SK-N-SH (cell line): Measurements from ENCODE around the gene GTPBP3. TPM values are rescaled to one million over a fixed set of nuclear protein-coding genes. Genes with fewer than 3 reads are reported as not detected.

Experiments
- CTCF ChIA-PET: fragments of 300-600, 350-600 bp; formaldehyde crosslinking; extraction: SDS; loops from one replicate; lab custom pipeline; 2021; lab: Yijun Ruan, JAX
- POLR2A ChIA-PET: fragments of 350-600 bp; sonication (Branson Sonifier 250); formaldehyde crosslinking; extraction: SDS; loops from one replicate; lab custom pipeline; 2020; ENCODE audit warnings: antibody characterized with exemption, inconsistent platforms; lab: Yijun Ruan, JAX
- DNase-seq: peaks from one replicate; pipeline ENCODE4 v3.0.0; 2012
- H2AFZ ChIP-seq: fragments of 200-600 bp; sonication (generic); 2 replicates; pipeline ENCODE4 v1.8.1; 2016; ENCODE audit warnings: antibody characterized with exemption, mild to moderate bottlenecking, low read depth
- H3F3A ChIP-seq: fragments of 200-600 bp; sonication (generic); replicated peaks from 2 replicates; pipeline ENCODE3; 2016; ENCODE audit warnings: antibody characterized with exemption, mild to moderate bottlenecking; ENCODE audit not compliant: insufficient read depth
- H3K27ac ChIP-seq, 2 experiments: fragments of 200-500 bp in 1 of 2; fragments of 200-600 bp in 1 of 2; sonication (Bioruptor generic) in 1 of 2; sonication (generic), shearing (Covaris generic) in 1 of 2; 2 replicates each; pipeline versions ENCODE4 v1.5.1 to v1.6.1; 2014 to 2016; ENCODE audit warnings: low read depth in 2 of 2, inconsistent platforms in 1 of 2, low read length in 1 of 2, mild to moderate bottlenecking in 1 of 2, mixed read lengths in 1 of 2
- H3K27me3 ChIP-seq: fragments of 200-600 bp; sonication (generic), shearing (Covaris generic); 2 replicates; pipeline ENCODE4 v1.6.1; 2016; ENCODE audit warnings: mixed run types; ENCODE audit not compliant: insufficient read depth
- H3K36me3 ChIP-seq, 2 experiments: fragments of 200-500 bp in 1 of 2; fragments of 200-600 bp in 1 of 2; sonication (Bioruptor generic) in 1 of 2; sonication (generic) in 1 of 2; replicated peaks in 1 of 2; 2 replicates each; pipeline versions ENCODE3 to v1.5.1; 2014 to 2016; ENCODE audit warnings: low read length in 1 of 2, mild to moderate bottlenecking in 1 of 2; ENCODE audit not compliant: insufficient read depth in 2 of 2, control insufficient read depth in 1 of 2
- H3K4me1 ChIP-seq, 2 experiments: fragments of 200-500 bp in 1 of 2; fragments of 200-600 bp in 1 of 2; sonication (Bioruptor generic) in 1 of 2; sonication (generic), shearing (Covaris generic) in 1 of 2; 2 replicates each; pipeline versions ENCODE4 v1.5.1 to v1.6.1; 2014 to 2016; ENCODE audit warnings: low read depth in 1 of 2, low read length in 1 of 2, mixed run types in 1 of 2; ENCODE audit not compliant: insufficient read depth in 2 of 2, control insufficient read depth in 1 of 2
- H3K4me2 ChIP-seq: fragments of 200-600 bp; sonication (generic), shearing (Covaris generic); 2 replicates; pipeline ENCODE4 v1.6.1; 2017; ENCODE audit warnings: mixed run types
- H3K4me3 ChIP-seq, 2 experiments: fragments of 200-500 bp in 1 of 2; fragments of 200-600 bp in 1 of 2; sonication (Bioruptor generic) in 1 of 2; sonication (generic), shearing (Covaris generic) in 1 of 2; 2 replicates each; pipeline versions ENCODE4 v1.5.1 to v1.8.1; 2014 to 2016; ENCODE audit warnings: low read depth in 2 of 2, inconsistent platforms in 1 of 2, low read length in 1 of 2, mild to moderate bottlenecking in 1 of 2, mixed read lengths in 1 of 2, moderate library complexity in 1 of 2
- H3K79me2 ChIP-seq: fragments of 200-600 bp; sonication (generic); 2 replicates; pipeline ENCODE4 v1.8.1; 2017; ENCODE audit warnings: mild to moderate bottlenecking; ENCODE audit not compliant: insufficient read depth
- H3K9ac ChIP-seq: fragments of 200-600 bp; sonication (generic); 2 replicates; pipeline ENCODE4 v1.6.1; 2017; ENCODE audit warnings: mixed run types
- H3K9me2 ChIP-seq: fragments of 200-600 bp; sonication (generic); 2 replicates; pipeline ENCODE4 v1.6.1; 2017; ENCODE audit warnings: mixed run types
- H3K9me3 ChIP-seq: fragments of 200-600 bp; sonication (generic); 2 replicates; pipeline ENCODE4 v1.6.1; 2017; ENCODE audit warnings: mixed run types, mild to moderate bottlenecking, moderate library complexity
- H4K20me1 ChIP-seq: fragments of 200-600 bp; sonication (generic); 2 replicates; pipeline ENCODE4 v1.6.1; 2017; ENCODE audit warnings: mild to moderate bottlenecking, mixed run types; ENCODE audit not compliant: insufficient read depth
- CHD2 ChIP-seq: fragments of 150-350 bp; IDR thresholded peaks from 2 replicates; pipeline ENCODE4 v1.6.1; 2018; ENCODE audit warnings: low read length; ENCODE audit not compliant: partially characterized antibody
- ELF1 ChIP-seq: IDR thresholded peaks from 2 replicates; pipeline ENCODE4 v1.4.0; 2012
- EP300 ChIP-seq, 2 experiments: IDR thresholded peaks; 2 replicates each; pipeline versions ENCODE4 v1.4.0 to v1.6.1; 2012; ENCODE audit warnings: borderline replicate concordance in 1 of 2, low read depth in 1 of 2, low read length in 1 of 2
- FOSL2 ChIP-seq: IDR thresholded peaks from 2 replicates; pipeline ENCODE4 v1.4.0; 2012; ENCODE audit warnings: low read depth, mild to moderate bottlenecking, moderate library complexity, borderline replicate concordance
- FOXM1 ChIP-seq: IDR thresholded peaks from 2 replicates; pipeline ENCODE4 v1.4.0; 2012; ENCODE audit warnings: low read depth, mild to moderate bottlenecking
- JUND ChIP-seq: IDR thresholded peaks from 2 replicates; pipeline ENCODE4 v1.4.0; 2012
- NFIC ChIP-seq: IDR thresholded peaks from 2 replicates; pipeline ENCODE4 v1.4.0; 2012; ENCODE audit warnings: borderline replicate concordance
- NRF1 ChIP-seq: IDR thresholded peaks from 2 replicates; pipeline ENCODE4 v1.6.1; 2012; ENCODE audit warnings: low read depth, mild to moderate bottlenecking, low read length
- POLR2AphosphoS5 ChIP-seq: IDR thresholded peaks from 2 replicates; pipeline ENCODE4 v1.6.1; 2012; ENCODE audit warnings: low read depth, low read length
- RAD21 ChIP-seq: IDR thresholded peaks from 2 replicates; pipeline ENCODE4 v1.6.1; 2012; ENCODE audit warnings: mild to moderate bottlenecking, low read length
- RCOR1 ChIP-seq: fragments of 150-350 bp; IDR thresholded peaks from 2 replicates; pipeline ENCODE4 v1.6.1; 2017; ENCODE audit warnings: antibody characterized with exemption, low read length
- RFX5 ChIP-seq: IDR thresholded peaks from 2 replicates; pipeline ENCODE4 v1.6.1; 2012; ENCODE audit warnings: mild to moderate bottlenecking, improper control_type of control experiment, low read length
- SIN3A ChIP-seq: IDR thresholded peaks from 2 replicates; pipeline ENCODE4 v1.6.1; 2012; ENCODE audit warnings: low read depth, mild to moderate bottlenecking, low read length, moderate library complexity, borderline replicate concordance
- SMC3 ChIP-seq: IDR thresholded peaks from 2 replicates; pipeline ENCODE4 v1.6.1; 2012; ENCODE audit warnings: low read depth, low read length, improper control_type of control experiment
- TAF1 ChIP-seq: IDR thresholded peaks from 2 replicates; pipeline ENCODE4 v1.6.1; 2012; ENCODE audit warnings: low read depth, mild to moderate bottlenecking, low read length, moderate library complexity, borderline replicate concordance
- TCF12 ChIP-seq: IDR thresholded peaks from 2 replicates; pipeline ENCODE4 v1.4.0; 2012
- TEAD4 ChIP-seq: IDR thresholded peaks from 2 replicates; pipeline ENCODE4 v1.4.0; 2012; ENCODE audit warnings: mild to moderate bottlenecking, borderline replicate concordance; ENCODE audit not compliant: insufficient read depth
- YY1 ChIP-seq: IDR thresholded peaks from 2 replicates; pipeline ENCODE4 v1.4.0; 2012; ENCODE audit warnings: low read depth, mild to moderate bottlenecking
- WGBS: methylation state at CpG from one replicate; pipeline ENCODE4 v1.1.6; 2017; ENCODE audit warnings: low lambda C conversion rate; 5-methylcytosine and 5-hydroxymethylcytosine counted together
- polyA plus RNA-seq, 3 experiments: library from polyadenylated mRNA; depleted of rRNA; stranded (reverse); fragments of >200 nt; gene quantifications; 2 replicates each; pipeline ENCODE4 v1.2.3, GENCODE V29; 2012
- TF ChIP-seq, protein P1 (sequence below): IDR thresholded peaks from 2 replicates; pipeline ENCODE4 v1.4.0; 2012; ENCODE audit warnings: low read depth
- TF ChIP-seq, protein P2 (sequence below): fragments of 150-350 bp; IDR thresholded peaks from 2 replicates; pipeline ENCODE4 v1.6.1; 2017; ENCODE audit warnings: antibody characterized with exemption, low read length, low read depth, borderline replicate concordance
- TF ChIP-seq, protein P3 (sequence below): IDR thresholded peaks from 2 replicates; pipeline ENCODE4; 2012
- TF ChIP-seq, protein P4 (sequence below): fragments of 150-350 bp; IDR thresholded peaks from 2 replicates; pipeline ENCODE4 v1.6.1; 2016; ENCODE audit warnings: mild to moderate bottlenecking, low read depth, low read length
- TF ChIP-seq, protein P5 (sequence below): fragments of 200-600 bp; sonication (generic); IDR thresholded peaks from 2 replicates; pipeline ENCODE4 v1.6.1; 2017; ENCODE audit warnings: antibody characterized with exemption, mild to moderate bottlenecking, moderate library complexity

The GTPBP3 gene
- polyA plus RNA-seq, 1 of the 3 experiments (the other 2 are of a cell fraction), result 21.6 TPM

DNA sequence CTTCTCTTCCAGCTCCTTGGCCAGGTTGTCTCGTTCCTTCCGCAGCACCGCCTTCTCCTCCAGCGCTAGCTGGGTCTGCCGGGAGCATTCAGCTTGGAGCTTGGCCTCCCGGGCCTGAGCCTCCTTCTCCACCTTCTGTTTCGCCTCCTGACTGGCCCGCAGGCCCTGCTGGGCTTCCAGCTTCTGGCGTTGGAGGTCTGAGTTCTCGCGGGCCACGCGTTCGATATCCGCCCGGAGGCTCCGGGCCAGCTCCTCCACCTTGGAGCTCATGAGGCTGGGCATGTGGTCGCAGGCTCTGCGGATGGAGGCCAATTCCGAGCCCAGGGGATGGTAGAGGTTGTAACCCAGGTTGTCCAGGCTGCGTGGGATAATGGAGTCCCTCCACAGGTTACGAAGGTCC lies 28.0 kb downstream of the GTPBP3 start:
- Histone ChIP-seq H3K9me3 (no peaks in the 10 kb centered on the region), H3K79me2 (no peaks in the 10 kb centered on the region), H3K9ac (no peak overlapping the region), H3K9me2 (no peaks in the 10 kb centered on the region), H3K4me1 (no peaks in the 10 kb centered on the region), H3K36me3 (no peaks in the 10 kb centered on the region), H3K4me3 (no peak overlapping the region), H4K20me1 (no peaks in the 10 kb centered on the region), H3F3A (no peaks in the 10 kb centered on the region), H3K27ac (no peak overlapping the region), H3K27me3 (no peaks in the 10 kb centered on the region), H3K4me2 (no peak overlapping the region), H2AFZ (no peak overlapping the region)
- DNase-seq, result no peak
- CTCF ChIA-PET, result interaction anchor here (0.9 to 2.2 kb wide), 4 partner anchors 16 to 594 kb away, joined by 3 to 14 read pairs (median 4); no protein-coding TSS in a partner anchor
- no peak for TF ChIP-seq ELF1
- no peak for TF ChIP-seq TAF1
- TF ChIP-seq RFX5, result no peak
- no peak for TF ChIP-seq TEAD4
- TF ChIP-seq, protein P1, sequence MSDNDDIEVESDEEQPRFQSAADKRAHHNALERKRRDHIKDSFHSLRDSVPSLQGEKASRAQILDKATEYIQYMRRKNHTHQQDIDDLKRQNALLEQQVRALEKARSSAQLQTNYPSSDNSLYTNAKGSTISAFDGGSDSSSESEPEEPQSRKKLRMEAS, result no peak
- TF ChIP-seq RCOR1, result no peak
- no peak for TF ChIP-seq RAD21
- TF ChIP-seq, protein P2, sequence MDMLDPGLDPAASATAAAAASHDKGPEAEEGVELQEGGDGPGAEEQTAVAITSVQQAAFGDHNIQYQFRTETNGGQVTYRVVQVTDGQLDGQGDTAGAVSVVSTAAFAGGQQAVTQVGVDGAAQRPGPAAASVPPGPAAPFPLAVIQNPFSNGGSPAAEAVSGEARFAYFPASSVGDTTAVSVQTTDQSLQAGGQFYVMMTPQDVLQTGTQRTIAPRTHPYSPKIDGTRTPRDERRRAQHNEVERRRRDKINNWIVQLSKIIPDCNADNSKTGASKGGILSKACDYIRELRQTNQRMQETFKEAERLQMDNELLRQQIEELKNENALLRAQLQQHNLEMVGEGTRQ, result no peak
- no peak for TF ChIP-seq NFIC
- TF ChIP-seq SMC3, result no peak
- no peak for TF ChIP-seq EP300 (IDR thresholded peaks at IDR 0.05; ENCODE audit: borderline replicate concordance in 1 of 2, low read depth in 1 of 2, low read length in 1 of 2)
- TF ChIP-seq, protein P3, sequence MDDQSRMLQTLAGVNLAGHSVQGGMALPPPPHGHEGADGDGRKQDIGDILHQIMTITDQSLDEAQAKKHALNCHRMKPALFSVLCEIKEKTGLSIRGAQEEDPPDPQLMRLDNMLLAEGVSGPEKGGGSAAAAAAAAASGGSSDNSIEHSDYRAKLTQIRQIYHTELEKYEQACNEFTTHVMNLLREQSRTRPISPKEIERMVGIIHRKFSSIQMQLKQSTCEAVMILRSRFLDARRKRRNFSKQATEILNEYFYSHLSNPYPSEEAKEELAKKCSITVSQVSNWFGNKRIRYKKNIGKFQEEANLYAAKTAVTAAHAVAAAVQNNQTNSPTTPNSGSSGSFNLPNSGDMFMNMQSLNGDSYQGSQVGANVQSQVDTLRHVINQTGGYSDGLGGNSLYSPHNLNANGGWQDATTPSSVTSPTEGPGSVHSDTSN, result no peak
- TF ChIP-seq YY1, result no peak
- no peak for TF ChIP-seq NRF1
- WGBS, result 76% methylated on average over 11 of the region's 22 CpGs
- POLR2A ChIA-PET, result no interaction called here

DNA sequence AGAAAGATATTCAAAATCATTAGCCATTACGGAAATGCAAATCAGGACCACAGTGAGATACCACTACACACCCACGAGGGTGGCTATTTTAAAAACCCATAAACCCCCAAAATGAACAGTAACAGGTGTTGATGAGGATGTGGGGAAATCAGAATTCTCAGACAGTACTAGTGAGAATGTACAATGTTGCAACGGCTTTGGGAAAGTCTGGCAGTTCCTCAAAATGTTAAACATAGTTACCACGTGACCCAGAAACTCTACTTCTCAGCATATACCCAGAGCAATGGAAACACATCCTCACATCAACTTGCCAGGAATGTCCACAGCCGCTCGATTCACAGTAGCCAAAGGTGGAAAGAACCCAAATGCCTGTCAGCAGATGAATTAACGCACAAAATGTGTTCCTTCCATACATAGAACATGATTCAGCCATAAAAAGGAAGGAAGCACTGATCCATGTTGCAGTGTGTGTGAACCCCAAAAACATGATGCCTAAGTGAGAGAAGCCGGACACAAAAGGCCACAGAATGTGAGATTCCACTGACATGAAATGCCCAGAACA lies 32.8 kb downstream of the GTPBP3 start:
- Histone ChIP-seq H3K27ac (no peak overlapping the region), H3K4me3 (no peak overlapping the region), H3K79me2 (no peaks in the 10 kb centered on the region), H3K4me1 (no peaks in the 10 kb centered on the region), H3K9me2 (no peaks in the 10 kb centered on the region), H2AFZ (no peak overlapping the region), H3K4me2 (no peak overlapping the region), H3F3A (no peaks in the 10 kb centered on the region), H3K9ac (no peak overlapping the region), H3K9me3 (no peaks in the 10 kb centered on the region), H4K20me1 (no peaks in the 10 kb centered on the region), H3K27me3 (no peaks in the 10 kb centered on the region), H3K36me3 (no peaks in the 10 kb centered on the region)
- WGBS, result 70% methylated on average over 8 of the region's 8 CpGs
- ChIA-PET POLR2A (no interaction called here), CTCF (interaction anchor here (1.6 kb wide), 1 partner anchor 16 kb away, joined by 6 read pairs; no protein-coding TSS in a partner anchor)
- DNase-seq, result no peak
- no peak for TF ChIP-seq CHD2
- TF ChIP-seq JUND, result no peak
- TF ChIP-seq, protein P2, result no peak
- TF ChIP-seq RCOR1, result no peak
- TF ChIP-seq FOXM1, result no peak
- TF ChIP-seq TCF12, result no peak
- no peak for TF ChIP-seq FOSL2
- TF ChIP-seq, protein P4, sequence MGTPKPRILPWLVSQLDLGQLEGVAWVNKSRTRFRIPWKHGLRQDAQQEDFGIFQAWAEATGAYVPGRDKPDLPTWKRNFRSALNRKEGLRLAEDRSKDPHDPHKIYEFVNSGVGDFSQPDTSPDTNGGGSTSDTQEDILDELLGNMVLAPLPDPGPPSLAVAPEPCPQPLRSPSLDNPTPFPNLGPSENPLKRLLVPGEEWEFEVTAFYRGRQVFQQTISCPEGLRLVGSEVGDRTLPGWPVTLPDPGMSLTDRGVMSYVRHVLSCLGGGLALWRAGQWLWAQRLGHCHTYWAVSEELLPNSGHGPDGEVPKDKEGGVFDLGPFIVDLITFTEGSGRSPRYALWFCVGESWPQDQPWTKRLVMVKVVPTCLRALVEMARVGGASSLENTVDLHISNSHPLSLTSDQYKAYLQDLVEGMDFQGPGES, result no peak
- TF ChIP-seq, protein P5, sequence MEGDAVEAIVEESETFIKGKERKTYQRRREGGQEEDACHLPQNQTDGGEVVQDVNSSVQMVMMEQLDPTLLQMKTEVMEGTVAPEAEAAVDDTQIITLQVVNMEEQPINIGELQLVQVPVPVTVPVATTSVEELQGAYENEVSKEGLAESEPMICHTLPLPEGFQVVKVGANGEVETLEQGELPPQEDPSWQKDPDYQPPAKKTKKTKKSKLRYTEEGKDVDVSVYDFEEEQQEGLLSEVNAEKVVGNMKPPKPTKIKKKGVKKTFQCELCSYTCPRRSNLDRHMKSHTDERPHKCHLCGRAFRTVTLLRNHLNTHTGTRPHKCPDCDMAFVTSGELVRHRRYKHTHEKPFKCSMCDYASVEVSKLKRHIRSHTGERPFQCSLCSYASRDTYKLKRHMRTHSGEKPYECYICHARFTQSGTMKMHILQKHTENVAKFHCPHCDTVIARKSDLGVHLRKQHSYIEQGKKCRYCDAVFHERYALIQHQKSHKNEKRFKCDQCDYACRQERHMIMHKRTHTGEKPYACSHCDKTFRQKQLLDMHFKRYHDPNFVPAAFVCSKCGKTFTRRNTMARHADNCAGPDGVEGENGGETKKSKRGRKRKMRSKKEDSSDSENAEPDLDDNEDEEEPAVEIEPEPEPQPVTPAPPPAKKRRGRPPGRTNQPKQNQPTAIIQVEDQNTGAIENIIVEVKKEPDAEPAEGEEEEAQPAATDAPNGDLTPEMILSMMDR, result no peak
- no peak for TF ChIP-seq RAD21
- TF ChIP-seq SIN3A, result no peak
- no peak for TF ChIP-seq POLR2AphosphoS5
